ENCODE measurements around the gene GNG12. TPM values are rescaled to one million over a fixed set of nuclear protein-coding genes. Genes with fewer than 3 reads are reported as not detected.

Gene GNG12
- total RNA-seq, 1 donor from 2014 or later: 23.2 TPM

DNA sequence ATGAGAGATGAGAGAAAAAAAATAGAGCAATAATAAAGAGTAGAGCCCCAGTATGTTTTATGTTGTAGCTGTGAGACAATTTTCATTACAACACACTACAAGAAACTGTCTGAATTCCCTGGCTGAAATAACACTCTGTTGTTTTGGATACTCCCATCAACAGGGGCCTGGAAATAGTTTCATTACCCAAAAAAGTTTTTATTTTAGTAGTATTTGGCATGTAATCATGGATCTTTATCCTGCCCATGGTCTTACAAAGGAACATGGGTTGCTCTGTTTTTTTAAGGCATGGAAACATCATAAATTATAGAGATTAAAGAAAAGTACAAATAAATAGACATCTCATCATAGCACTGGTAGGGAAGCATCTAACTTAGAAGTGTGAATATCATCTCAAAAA, 56.3 kb downstream of the GNG12 start:
- Mint-ChIP-seq H3K9me3 (no peaks in the 10 kb centered on the region), H3K36me3 (peaks cover 15% of the 10 kb centered on the region), H3K4me1 (ENCODE audit: unreplicated experiment) (no peaks in the 10 kb centered on the region), H3K27me3 (no peaks in the 10 kb centered on the region), H3K27ac (no peak overlapping the region), H3K4me3 (no peak overlapping the region)
- TF ChIP-seq, protein P1, sequence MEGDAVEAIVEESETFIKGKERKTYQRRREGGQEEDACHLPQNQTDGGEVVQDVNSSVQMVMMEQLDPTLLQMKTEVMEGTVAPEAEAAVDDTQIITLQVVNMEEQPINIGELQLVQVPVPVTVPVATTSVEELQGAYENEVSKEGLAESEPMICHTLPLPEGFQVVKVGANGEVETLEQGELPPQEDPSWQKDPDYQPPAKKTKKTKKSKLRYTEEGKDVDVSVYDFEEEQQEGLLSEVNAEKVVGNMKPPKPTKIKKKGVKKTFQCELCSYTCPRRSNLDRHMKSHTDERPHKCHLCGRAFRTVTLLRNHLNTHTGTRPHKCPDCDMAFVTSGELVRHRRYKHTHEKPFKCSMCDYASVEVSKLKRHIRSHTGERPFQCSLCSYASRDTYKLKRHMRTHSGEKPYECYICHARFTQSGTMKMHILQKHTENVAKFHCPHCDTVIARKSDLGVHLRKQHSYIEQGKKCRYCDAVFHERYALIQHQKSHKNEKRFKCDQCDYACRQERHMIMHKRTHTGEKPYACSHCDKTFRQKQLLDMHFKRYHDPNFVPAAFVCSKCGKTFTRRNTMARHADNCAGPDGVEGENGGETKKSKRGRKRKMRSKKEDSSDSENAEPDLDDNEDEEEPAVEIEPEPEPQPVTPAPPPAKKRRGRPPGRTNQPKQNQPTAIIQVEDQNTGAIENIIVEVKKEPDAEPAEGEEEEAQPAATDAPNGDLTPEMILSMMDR (conservative IDR thresholded peaks at IDR 0.05): no peak
- no peak for DNase-seq (ENCODE audit: extremely low spot score, unreplicated experiment)

DNA sequence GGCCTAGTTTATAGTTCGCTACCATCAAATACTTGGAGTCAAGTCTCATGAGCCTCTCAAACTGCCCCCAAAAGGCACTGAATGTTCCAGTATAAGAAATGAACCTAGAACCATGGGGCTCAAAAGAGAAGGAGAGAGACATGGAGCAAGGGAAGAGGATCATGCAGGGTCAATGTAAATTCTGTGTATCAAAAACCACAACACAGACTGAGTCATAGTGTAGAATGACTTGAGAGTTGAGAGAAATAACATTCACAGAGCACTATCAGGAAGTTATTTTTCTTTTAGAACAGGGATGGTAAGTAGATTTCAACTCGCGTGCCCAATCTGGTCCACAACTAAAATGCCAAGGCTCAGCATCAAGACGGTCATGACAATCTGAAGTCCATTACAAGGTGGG, 59.8 kb downstream of the GNG12 start:
- no peaks in the 10 kb centered on the region for H3K9me3 Mint-ChIP-seq
- TF ChIP-seq, protein P1 (conservative IDR thresholded peaks at IDR 0.05): no peak
- no peak for DNase-seq (ENCODE audit: extremely low spot score, unreplicated experiment)
- H3K4me3 Mint-ChIP-seq: no peak overlapping the region
- H3K27ac Mint-ChIP-seq: no peak overlapping the region
- H3K27me3 Mint-ChIP-seq: no peaks in the 10 kb centered on the region
- H3K36me3 Mint-ChIP-seq: peaks cover 15% of the 10 kb centered on the region
- no peaks in the 10 kb centered on the region for H3K4me1 Mint-ChIP-seq (ENCODE audit: unreplicated experiment)

DNA sequence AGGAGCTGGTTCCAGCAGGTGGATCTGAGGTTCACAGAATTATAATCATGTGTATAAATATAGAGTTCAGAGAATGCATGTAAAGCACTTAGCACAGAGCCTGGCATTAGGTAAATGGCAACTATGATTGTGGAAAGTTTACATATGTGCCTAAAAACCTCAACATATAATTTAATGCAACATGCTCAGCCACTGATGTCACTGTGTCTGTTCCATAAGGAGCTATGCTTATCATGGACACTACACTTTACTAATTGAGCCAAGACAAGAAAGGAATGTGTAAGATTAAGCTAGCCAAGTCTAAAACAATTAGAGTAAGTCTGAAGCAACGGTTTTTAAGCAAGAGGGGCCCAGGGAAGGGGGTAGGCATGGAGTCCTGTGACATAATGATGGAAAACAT, 61.5 kb downstream of the GNG12 start:
- Mint-ChIP-seq H3K36me3 (peaks cover 15% of the 10 kb centered on the region), H3K9me3 (no peaks in the 10 kb centered on the region), H3K4me1 (ENCODE audit: unreplicated experiment) (no peaks in the 10 kb centered on the region), H3K27me3 (no peaks in the 10 kb centered on the region), H3K4me3 (no peak overlapping the region), H3K27ac (no peak overlapping the region)
- TF ChIP-seq, protein P1 (conservative IDR thresholded peaks at IDR 0.05): no peak
- no peak for DNase-seq (ENCODE audit: extremely low spot score, unreplicated experiment)

DNA sequence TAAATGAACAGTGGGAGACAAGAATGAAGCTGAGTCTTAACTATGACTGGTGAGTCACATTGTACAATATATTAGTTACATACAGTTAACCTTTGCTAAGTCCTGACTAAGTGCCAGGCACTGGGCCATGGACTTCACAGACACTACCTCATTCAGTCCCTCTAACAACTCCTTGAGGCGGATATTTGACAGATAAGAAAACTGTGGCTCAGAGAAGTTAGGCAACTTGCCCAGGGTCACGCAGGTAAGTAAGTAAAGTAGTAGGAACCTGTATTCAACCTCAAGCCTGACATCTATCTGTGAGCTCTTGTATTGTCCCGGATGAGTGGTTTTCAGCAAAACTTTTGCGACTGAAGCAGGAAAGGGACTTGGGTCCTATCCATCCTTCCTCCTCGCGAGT, 62.1 kb downstream of the GNG12 start:
- TF ChIP-seq, protein P1 (conservative IDR thresholded peaks at IDR 0.05): no peak
- Mint-ChIP-seq H3K36me3 (peaks cover 15% of the 10 kb centered on the region), H3K27ac (no peak overlapping the region), H3K4me1 (ENCODE audit: unreplicated experiment) (peaks cover 3% of the 10 kb centered on the region), H3K4me3 (no peak overlapping the region), H3K27me3 (no peaks in the 10 kb centered on the region), H3K9me3 (no peaks in the 10 kb centered on the region)
- DNase-seq (ENCODE audit: extremely low spot score, unreplicated experiment): no peak

DNA sequence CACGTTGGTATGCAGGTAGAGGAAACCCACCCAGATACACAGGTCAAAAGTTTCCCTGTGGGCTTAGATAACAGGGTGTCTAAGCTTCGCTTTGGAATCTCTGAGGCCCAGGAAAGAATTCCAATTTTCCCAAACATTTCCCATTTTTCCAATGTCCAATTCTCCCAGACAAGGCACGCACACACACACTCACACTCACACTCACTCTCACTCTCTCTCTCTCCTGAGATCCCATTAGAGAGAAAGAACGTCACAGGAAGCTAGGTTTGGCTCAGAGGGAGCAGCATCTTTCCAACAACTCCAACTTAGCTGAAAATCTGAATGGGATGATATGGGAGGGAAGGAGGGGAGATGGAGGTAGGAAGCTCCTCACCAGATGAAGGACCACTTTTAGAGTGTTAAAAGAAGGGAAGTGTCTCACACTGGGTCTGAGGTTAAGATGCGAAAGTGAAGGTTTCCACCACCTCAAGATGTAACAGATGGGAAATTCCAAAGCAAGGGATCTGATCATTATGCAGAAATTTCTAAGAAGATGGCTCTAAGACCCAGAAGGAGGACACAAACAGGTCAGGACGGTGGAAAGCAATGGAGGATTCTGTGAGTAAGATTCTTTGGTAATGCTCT, 63.5 kb downstream of the GNG12 start:
- H3K27ac Mint-ChIP-seq: no peak overlapping the region
- no peak overlapping the region for H3K4me3 Mint-ChIP-seq
- no peak for DNase-seq (ENCODE audit: extremely low spot score, unreplicated experiment)
- H3K9me3 Mint-ChIP-seq: no peaks in the 10 kb centered on the region
- TF ChIP-seq, protein P1 (conservative IDR thresholded peaks at IDR 0.05): no peak
- H3K36me3 Mint-ChIP-seq: peaks cover 7% of the 10 kb centered on the region
- no peaks in the 10 kb centered on the region for H3K27me3 Mint-ChIP-seq
- peaks cover 7% of the 10 kb centered on the region for H3K4me1 Mint-ChIP-seq (ENCODE audit: unreplicated experiment)

DNA sequence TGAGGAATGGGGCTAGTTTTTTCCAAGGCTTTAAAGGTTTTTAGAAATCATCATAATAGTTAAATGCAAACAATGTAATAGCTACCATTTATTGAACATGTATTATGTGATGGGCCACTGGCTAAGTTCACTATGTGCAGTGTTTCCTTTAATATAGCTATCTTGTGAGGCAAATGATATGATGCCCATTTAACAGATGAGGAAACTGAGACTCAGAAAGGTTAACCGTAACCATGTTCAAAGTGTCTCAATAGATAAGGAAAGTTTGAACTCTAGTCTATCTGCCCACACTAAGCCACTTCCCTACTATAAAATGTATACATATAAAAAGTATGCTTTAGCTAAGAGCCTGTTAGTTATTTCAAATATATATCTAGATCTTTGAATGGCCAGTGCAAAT, 64.8 kb downstream of the GNG12 start:
- Mint-ChIP-seq H3K27ac (no peak overlapping the region), H3K27me3 (no peaks in the 10 kb centered on the region), H3K9me3 (no peaks in the 10 kb centered on the region), H3K36me3 (no peaks in the 10 kb centered on the region), H3K4me1 (ENCODE audit: unreplicated experiment) (peaks cover 10% of the 10 kb centered on the region), H3K4me3 (no peak overlapping the region)
- DNase-seq (ENCODE audit: extremely low spot score, unreplicated experiment): no peak
- TF ChIP-seq, protein P1 (conservative IDR thresholded peaks at IDR 0.05): no peak
